ENCODE results near the gene TDRD12.

GRCh38 chr19:32691952-32692726 is 27.4 kb upstream of the TDRD12 start:
- TF ChIP-seq CTCF (IDR thresholded peaks at IDR 0.05) (no peak), POLR2A (IDR thresholded peaks at IDR 0.05) (peak in 1 of 3 donors; percentile 35)

All from body of pancreas (tissue), 4 donors.